HepG2 (cell line): ENCODE results near the gene ABCB6. TPM values are rescaled to one million over a fixed set of nuclear protein-coding genes. Genes with fewer than 3 reads are reported as not detected.

Experiments used
- BCLAF1 ChIP-seq: fragments of 450-650 bp; IDR thresholded peaks from 2 replicates; pipeline ENCODE4 v1.6.1; 2017; ENCODE audit warnings: mild to moderate bottlenecking
- FOSL1 ChIP-seq: sonication (generic); formaldehyde crosslinking; IDR thresholded peaks from 2 replicates; pipeline ENCODE4 v1.9.0; 2021; ENCODE audit warnings: missing genetic modification reagents, borderline replicate concordance
- GABPB1 ChIP-seq: IDR thresholded peaks from 2 replicates; pipeline ENCODE4 v1.6.1; 2016; ENCODE audit warnings: mild to moderate bottlenecking, missing genetic modification reagents, moderate library complexity, missing compliant biosample characterization
- GATAD2A ChIP-seq: IDR thresholded peaks from 2 replicates; pipeline ENCODE4 v1.6.1; 2016
- HOXD1 ChIP-seq: sonication (generic); formaldehyde crosslinking; IDR thresholded peaks from 2 replicates; pipeline ENCODE4 v1.5.0; 2020; ENCODE audit warnings: missing genetic modification reagents
- KLF15 ChIP-seq: sonication (generic); formaldehyde crosslinking; IDR thresholded peaks from 2 replicates; pipeline ENCODE4 v1.8.1; 2023; ENCODE audit warnings: borderline replicate concordance, mild to moderate bottlenecking, inconsistent platforms, missing genetic modification reagents, mixed read lengths
- POGK ChIP-seq: sonication (generic); formaldehyde crosslinking; conservative IDR thresholded peaks from 2 replicates; pipeline ENCODE4 v1.8.0; 2022; ENCODE audit warnings: mild to moderate bottlenecking, moderate library complexity, missing genetic modification reagents
- SMAD3 ChIP-seq: sonication (generic); formaldehyde crosslinking; IDR thresholded peaks from 2 replicates; pipeline ENCODE4 v1.4.0; 2020; ENCODE audit warnings: missing genetic modification reagents
- SRF ChIP-seq: IDR thresholded peaks from 2 replicates; pipeline ENCODE4 v1.6.1; 2011; ENCODE audit warnings: mild to moderate bottlenecking, low read depth, low read length, moderate library complexity
- TFDP2 ChIP-seq: sonication (generic); formaldehyde crosslinking; IDR thresholded peaks from 2 replicates; pipeline ENCODE4 v1.4.0; 2020; ENCODE audit warnings: missing genetic modification reagents
- USF2 ChIP-seq, 2 experiments: sonication (generic) in 1 of 2; formaldehyde crosslinking in 1 of 2; IDR thresholded peaks; 2 replicates each; pipeline versions ENCODE4 v1.5.1 to v1.6.1; 2011 to 2020; ENCODE audit warnings: borderline replicate concordance in 1 of 2, low read depth in 1 of 2, low read length in 1 of 2, mild to moderate bottlenecking in 1 of 2, missing genetic modification reagents in 1 of 2, moderate library complexity in 1 of 2
- ZBTB49 ChIP-seq: sonication (generic); formaldehyde crosslinking; IDR thresholded peaks from 2 replicates; pipeline ENCODE4 v1.4.0; 2020; ENCODE audit warnings: missing genetic modification reagents, borderline replicate concordance
- ZC3H4 ChIP-seq: sonication (generic); formaldehyde crosslinking; IDR thresholded peaks from 2 replicates; pipeline ENCODE4 v1.4.0; 2020; ENCODE audit warnings: missing genetic modification reagents, borderline replicate concordance
- ZFP41 ChIP-seq: sonication (generic); formaldehyde crosslinking; IDR thresholded peaks from 2 replicates; pipeline ENCODE4 v1.4.0; 2020; ENCODE audit warnings: mild to moderate bottlenecking, missing genetic modification reagents, borderline replicate concordance
- ZNF24 ChIP-seq: fragments of 450-650 bp; IDR thresholded peaks from 2 replicates; pipeline ENCODE4 v1.6.1; 2017; ENCODE audit warnings: antibody characterized with exemption, mild to moderate bottlenecking
- ZNF33B ChIP-seq: sonication (generic); formaldehyde crosslinking; IDR thresholded peaks from 2 replicates; pipeline ENCODE4 v1.5.1; 2020; ENCODE audit warnings: mild to moderate bottlenecking, missing genetic modification reagents
- ZNF460 ChIP-seq: sonication (generic); formaldehyde crosslinking; IDR thresholded peaks from 2 replicates; pipeline ENCODE4 v1.5.1; 2020; ENCODE audit warnings: missing genetic modification reagents, mild to moderate bottlenecking, borderline replicate concordance
- ZNF572 ChIP-seq: sonication (generic); formaldehyde crosslinking; IDR thresholded peaks from 2 replicates; pipeline ENCODE4 v1.5.1; 2020; ENCODE audit warnings: mild to moderate bottlenecking, missing genetic modification reagents
- polyA plus RNA-seq, 8 experiments: library from polyadenylated mRNA; depleted of rRNA in 3 of 8; stranded (reverse) in 7 of 8; unstranded in 1 of 8; fragments of >200 nt; fragmentation: Illumina TruSeq in 4 of 8; extraction: Trizol in 4 of 8; gene quantifications; 2 replicates each; pipeline versions ENCODE4 v1.2.1 to v1.2.3, GENCODE V29; 2011 to 2016; ENCODE audit warnings: low read depth in 4 of 8, missing spikeins in 1 of 8, mixed read lengths in 1 of 8; ENCODE audit not compliant: insufficient read depth in 1 of 8
- total RNA-seq, 5 experiments: library from RNA; depleted of rRNA; stranded (reverse); fragments of >200 nt; fragmentation: Illumina TruSeq; extraction: Trizol; gene quantifications; 2 replicates each; pipeline ENCODE4 v1.2.3, GENCODE V29; 2016; ENCODE audit warnings: low read depth in 1 of 5

Gene ABCB6
- total and polyA plus RNA-seq, 2 of the 13 experiments (the other 11 are each of a cell fraction or from before 2014, with no cell fraction given), result 91.1 to 137 TPM

- TF ChIP-seq TFDP2 (CRISPR knock-in tag), result no peak
- TF ChIP-seq SRF, result no peak
- TF ChIP-seq BCLAF1, result no peak
- no peak for TF ChIP-seq USF2 (IDR thresholded peaks at IDR 0.05; ENCODE audit: low read depth, low read length)
- peak; percentile 29; the same call in 1 of the 2 replicates for TF ChIP-seq USF2 (CRISPR knock-in tag; IDR thresholded peaks at IDR 0.05; ENCODE audit: borderline replicate concordance)
- no peak for TF ChIP-seq ZNF33B (CRISPR knock-in tag)
- no peak for TF ChIP-seq FOSL1 (CRISPR knock-in tag)
- TF ChIP-seq ZBTB49, result no peak
- TF ChIP-seq SMAD3 (CRISPR knock-in tag), result no peak
- TF ChIP-seq HOXD1 (CRISPR knock-in tag), result no peak
- no peak for TF ChIP-seq ZC3H4 (CRISPR knock-in tag)
- TF ChIP-seq GATAD2A (CRISPR knock-in tag), result no peak
- TF ChIP-seq KLF15, result no peak
- no peak for TF ChIP-seq ZNF460 (CRISPR knock-in tag)
- TF ChIP-seq ZNF24, result no peak
- TF ChIP-seq ZFP41 (CRISPR knock-in tag), result no peak
- no peak for TF ChIP-seq POGK (CRISPR knock-in tag)
- TF ChIP-seq GABPB1 (CRISPR knock-in tag), result no peak
- TF ChIP-seq ZNF572, result no peak; the same call in 1 of the 2 replicates
These were observed 9.5 kb upstream of the ABCB6 start (continued) for GRCh38 chr2:219228041-219228910.
